Activated CD4-positive, alpha-beta memory T cell treated with anti-CD3 and anti-CD28 coated beads, Interleukin-2, amount 10 ng/mL, durations not matched to agents 7 days and 5 days (primary cell): ENCODE measurements around the gene GLIS2. TPM values are rescaled to one million over a fixed set of nuclear protein-coding genes. Genes with fewer than 3 reads are reported as not detected.

ENCODE experiments used
- CTCF ChIA-PET: fragments of 350-600 bp; sonication (Branson Sonifier 250); formaldehyde crosslinking; loops from one replicate; lab custom pipeline; 2021; ENCODE audit warnings: antibody characterized with exemption, inconsistent platforms; lab: Charles Lee
- POLR2A ChIA-PET: fragments of 350-600 bp; sonication (Branson Sonifier 250); formaldehyde crosslinking; loops from one replicate; lab custom pipeline; 2021; ENCODE audit warnings: antibody characterized with exemption; lab: Charles Lee
- DNase-seq: peaks from one replicate; pipeline ENCODE4 v3.0.0-alpha.2; 2020
- H3K27ac Mint-ChIP-seq: one replicate; pipeline ENCODE4 v1.8.0; 2021; ENCODE audit warnings: mild to moderate bottlenecking, mixed read lengths
- H3K27me3 Mint-ChIP-seq: one replicate; pipeline ENCODE4 v1.8.0; 2021; ENCODE audit warnings: mixed read lengths
- H3K36me3 Mint-ChIP-seq: one replicate; pipeline ENCODE4 v1.8.0; 2021; ENCODE audit warnings: low read depth, mixed read lengths
- H3K4me1 Mint-ChIP-seq: one replicate; pipeline ENCODE4 v1.8.0; 2021; ENCODE audit warnings: mixed read lengths
- H3K4me3 Mint-ChIP-seq: one replicate; pipeline ENCODE4 v1.8.0; 2021; ENCODE audit warnings: mild to moderate bottlenecking, mixed read lengths
- H3K9me3 Mint-ChIP-seq: one replicate; pipeline ENCODE4 v1.8.0; 2021; ENCODE audit warnings: mixed read lengths
- total RNA-seq, 2 experiments: library from RNA; stranded (reverse); gene quantifications; one replicate each; pipeline ENCODE4 v1.2.3, GENCODE V29; 2021

Gene GLIS2
- total RNA-seq, 2 experiments from 2014 or later = 0.40 to 0.45 TPM

GRCh38 chr16:4373909-4374742 lies 58.3 kb downstream of the GLIS2 start:
- no peaks in the 10 kb centered on the region for H3K9me3 Mint-ChIP-seq
- ChIA-PET POLR2A (interaction anchor here (0.7 to 1.7 kb wide), 6 partner anchors 17 to 43 kb away, joined by 3 to 6 read pairs (median 4); partner anchors contain the start of genes CORO7 and PAM16), CTCF (interaction anchor here (0.8 kb wide), 1 partner anchor 120 kb away, joined by 3 read pairs; no protein-coding TSS in a partner anchor)
- H3K36me3 Mint-ChIP-seq = peaks cover 2% of the 10 kb centered on the region
- no peak for DNase-seq
- no peaks in the 10 kb centered on the region for H3K27me3 Mint-ChIP-seq
- H3K4me3 Mint-ChIP-seq = no peak overlapping the region
- peaks cover 8% of the 10 kb centered on the region for H3K4me1 Mint-ChIP-seq
- H3K27ac Mint-ChIP-seq = no peak overlapping the region

GRCh38 chr16:4375717-4376116 lies 59.9 kb downstream of the GLIS2 start:
- POLR2A ChIA-PET = interaction anchor here (1.5 kb wide), 1 partner anchor 16 kb away, joined by 6 read pairs; no protein-coding TSS in a partner anchor
- peaks cover 6% of the 10 kb centered on the region for H3K36me3 Mint-ChIP-seq
- H3K4me3 Mint-ChIP-seq = no peak overlapping the region
- no peak for DNase-seq
- H3K27me3 Mint-ChIP-seq = no peaks in the 10 kb centered on the region
- H3K27ac Mint-ChIP-seq = no peak overlapping the region
- CTCF ChIA-PET = interaction anchor here (1.0 kb wide), 1 partner anchor 27 kb away, joined by 3 read pairs; no protein-coding TSS in a partner anchor
- peaks cover 8% of the 10 kb centered on the region for H3K4me1 Mint-ChIP-seq
- no peaks in the 10 kb centered on the region for H3K9me3 Mint-ChIP-seq

- Mint-ChIP-seq H3K36me3 (peaks cover 6% of the 10 kb centered on the region), H3K4me3 (no peak overlapping the region), H3K27ac (no peak overlapping the region), H3K4me1 (peaks cover 8% of the 10 kb centered on the region), H3K27me3 (no peaks in the 10 kb centered on the region), H3K9me3 (no peaks in the 10 kb centered on the region)
- no peak for DNase-seq
- ChIA-PET CTCF (interaction anchor here (1.0 kb wide), 1 partner anchor 26 kb away, joined by 3 read pairs; no protein-coding TSS in a partner anchor), POLR2A (no interaction called here)
Measured at GRCh38 chr16:4376126-4376892, 60.4 kb downstream of the GLIS2 start.

DNA sequence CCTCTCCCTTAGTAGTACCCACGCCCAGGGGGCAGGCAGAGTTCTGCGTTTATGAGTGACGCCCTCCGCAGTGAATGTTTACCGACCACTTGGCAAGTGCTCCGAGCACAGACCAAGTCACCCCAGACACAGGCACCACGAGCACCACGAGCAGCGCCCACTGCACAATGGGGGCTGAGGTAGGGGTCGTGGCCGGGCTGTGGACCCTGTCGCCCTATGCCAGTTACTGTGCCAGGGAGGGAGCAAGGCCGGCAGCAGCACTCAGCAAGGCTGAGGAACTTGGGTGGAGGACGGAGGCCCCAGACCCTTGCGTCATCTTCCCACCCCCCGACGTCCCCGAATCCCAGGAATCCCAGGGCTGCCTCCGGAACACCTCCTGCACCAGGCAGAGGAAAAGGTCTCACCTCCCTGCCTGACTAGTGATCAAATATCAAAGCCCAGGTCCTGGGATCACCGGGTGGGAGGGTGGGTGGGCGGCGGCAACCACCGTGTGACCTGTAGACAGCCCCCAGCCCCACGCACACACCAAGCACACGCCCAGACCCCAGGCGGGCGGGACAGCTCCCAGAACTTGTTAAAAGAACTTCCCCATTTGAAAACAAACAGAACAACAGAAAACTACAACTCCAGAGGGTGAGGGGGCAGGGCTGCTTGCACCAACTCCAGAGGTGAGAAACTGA lies 61.2 kb downstream of the GLIS2 start:
- Mint-ChIP-seq H3K27me3 (no peaks in the 10 kb centered on the region), H3K27ac (no peak overlapping the region), H3K9me3 (no peaks in the 10 kb centered on the region), H3K4me1 (peaks cover 8% of the 10 kb centered on the region), H3K36me3 (peaks cover 8% of the 10 kb centered on the region), H3K4me3 (no peak overlapping the region)
- CTCF ChIA-PET = interaction anchor here (0.9 kb wide), 1 partner anchor 26 kb away, joined by 4 read pairs; no protein-coding TSS in a partner anchor
- POLR2A ChIA-PET = interaction anchor here (1.7 to 1.9 kb wide), 2 partner anchors 18 to 38 kb away, joined by 4 to 5 read pairs; no protein-coding TSS in a partner anchor
- no peak for DNase-seq

DNA sequence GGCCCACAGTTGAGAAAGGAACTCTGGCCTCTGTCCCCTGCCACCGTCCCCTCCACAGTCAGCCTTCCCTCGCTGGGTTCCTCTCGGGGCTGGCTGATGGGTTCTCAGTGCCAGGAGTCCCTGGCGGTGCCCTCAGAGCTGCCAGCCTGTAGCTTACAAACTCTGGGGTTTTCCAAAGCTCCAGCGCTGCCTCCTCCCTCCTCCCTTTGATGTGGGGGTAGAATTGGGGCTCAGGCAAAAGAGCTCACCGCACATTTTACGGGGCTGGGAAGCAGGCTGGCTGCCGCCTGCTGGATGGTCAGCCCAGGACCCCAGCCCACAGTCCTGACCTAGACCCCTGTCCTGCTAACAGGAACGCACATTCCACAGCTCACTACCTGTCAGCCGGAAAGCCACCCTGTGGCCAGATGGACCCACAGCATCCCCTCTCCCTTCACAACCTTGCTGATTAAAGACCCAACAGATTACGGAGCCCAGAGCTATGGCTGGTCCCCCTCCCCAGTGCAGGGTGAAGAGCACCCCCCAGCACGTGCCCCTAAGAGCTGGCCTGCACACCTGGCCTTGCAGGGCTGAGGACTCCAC lies 61.8 kb downstream of the GLIS2 start:
- CTCF ChIA-PET = interaction anchor here (0.9 kb wide), 1 partner anchor 25 kb away, joined by 4 read pairs; no protein-coding TSS in a partner anchor
- no peak for DNase-seq
- H3K4me3 Mint-ChIP-seq = no peak overlapping the region
- H3K9me3 Mint-ChIP-seq = no peaks in the 10 kb centered on the region
- peaks cover 3% of the 10 kb centered on the region for H3K4me1 Mint-ChIP-seq
- peaks cover 8% of the 10 kb centered on the region for H3K36me3 Mint-ChIP-seq
- no peak overlapping the region for H3K27ac Mint-ChIP-seq
- H3K27me3 Mint-ChIP-seq = no peaks in the 10 kb centered on the region
- POLR2A ChIA-PET = interaction anchor here (1.7 to 1.9 kb wide), 2 partner anchors 17 to 37 kb away, joined by 4 to 5 read pairs; no protein-coding TSS in a partner anchor

GRCh38 chr16:4378161-4378666 lies 62.3 kb downstream of the GLIS2 start:
- no peaks in the 10 kb centered on the region for H3K4me1 Mint-ChIP-seq
- H3K36me3 Mint-ChIP-seq = peaks cover 11% of the 10 kb centered on the region
- no peaks in the 10 kb centered on the region for H3K9me3 Mint-ChIP-seq
- H3K27ac Mint-ChIP-seq = no peak overlapping the region
- H3K27me3 Mint-ChIP-seq = no peaks in the 10 kb centered on the region
- POLR2A ChIA-PET = interaction anchor here (1.6 to 1.9 kb wide), 3 partner anchors 17 to 37 kb away, joined by 3 to 5 read pairs (median 4); no protein-coding TSS in a partner anchor
- no peak overlapping the region for H3K4me3 Mint-ChIP-seq
- DNase-seq = no peak
- CTCF ChIA-PET = interaction anchor here (0.9 kb wide), 1 partner anchor 25 kb away, joined by 4 read pairs; no protein-coding TSS in a partner anchor

DNA sequence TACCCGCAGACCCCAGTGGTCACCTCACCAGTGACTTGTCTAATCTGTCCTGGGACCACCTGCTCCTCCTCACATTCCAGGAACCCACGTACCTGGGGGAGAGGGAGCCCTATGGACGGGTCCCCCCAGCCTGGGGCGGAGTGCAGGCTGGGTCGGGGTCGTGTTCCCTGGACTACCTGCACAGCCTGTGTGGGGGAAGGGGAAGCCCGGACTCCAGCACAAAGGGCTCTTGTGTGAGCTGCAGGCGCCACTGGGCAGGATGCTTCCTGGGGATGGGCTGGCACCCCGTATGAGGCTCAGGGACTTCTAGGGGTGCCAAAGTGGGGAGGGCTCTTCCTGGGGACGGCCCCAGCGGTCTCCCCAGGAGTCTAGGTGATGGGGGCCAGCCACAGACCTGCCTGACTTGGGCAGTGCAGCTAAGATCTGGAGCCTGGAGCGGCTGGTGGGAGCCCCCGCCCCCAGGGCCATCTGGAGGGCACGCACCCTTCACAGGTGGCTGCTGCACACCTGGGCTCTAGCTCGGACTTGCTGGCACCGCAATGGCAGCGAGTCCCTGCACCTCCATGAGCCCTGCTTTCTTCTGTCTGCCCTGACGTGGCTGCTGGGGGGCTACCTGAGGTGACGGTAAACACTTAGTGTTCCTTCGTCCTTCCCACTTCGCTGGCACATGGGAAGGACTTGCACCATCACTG lies 63.3 kb downstream of the GLIS2 start:
- no peaks in the 10 kb centered on the region for H3K9me3 Mint-ChIP-seq
- DNase-seq = no peak
- H3K27ac Mint-ChIP-seq = no peak overlapping the region
- H3K4me1 Mint-ChIP-seq = no peaks in the 10 kb centered on the region
- peaks cover 13% of the 10 kb centered on the region for H3K36me3 Mint-ChIP-seq
- ChIA-PET POLR2A (interaction anchor here (1.6 to 1.7 kb wide), 2 partner anchors 30 to 36 kb away, joined by 3 to 5 read pairs; no protein-coding TSS in a partner anchor), CTCF (no interaction called here)
- H3K27me3 Mint-ChIP-seq = no peaks in the 10 kb centered on the region
- no peak overlapping the region for H3K4me3 Mint-ChIP-seq

DNA sequence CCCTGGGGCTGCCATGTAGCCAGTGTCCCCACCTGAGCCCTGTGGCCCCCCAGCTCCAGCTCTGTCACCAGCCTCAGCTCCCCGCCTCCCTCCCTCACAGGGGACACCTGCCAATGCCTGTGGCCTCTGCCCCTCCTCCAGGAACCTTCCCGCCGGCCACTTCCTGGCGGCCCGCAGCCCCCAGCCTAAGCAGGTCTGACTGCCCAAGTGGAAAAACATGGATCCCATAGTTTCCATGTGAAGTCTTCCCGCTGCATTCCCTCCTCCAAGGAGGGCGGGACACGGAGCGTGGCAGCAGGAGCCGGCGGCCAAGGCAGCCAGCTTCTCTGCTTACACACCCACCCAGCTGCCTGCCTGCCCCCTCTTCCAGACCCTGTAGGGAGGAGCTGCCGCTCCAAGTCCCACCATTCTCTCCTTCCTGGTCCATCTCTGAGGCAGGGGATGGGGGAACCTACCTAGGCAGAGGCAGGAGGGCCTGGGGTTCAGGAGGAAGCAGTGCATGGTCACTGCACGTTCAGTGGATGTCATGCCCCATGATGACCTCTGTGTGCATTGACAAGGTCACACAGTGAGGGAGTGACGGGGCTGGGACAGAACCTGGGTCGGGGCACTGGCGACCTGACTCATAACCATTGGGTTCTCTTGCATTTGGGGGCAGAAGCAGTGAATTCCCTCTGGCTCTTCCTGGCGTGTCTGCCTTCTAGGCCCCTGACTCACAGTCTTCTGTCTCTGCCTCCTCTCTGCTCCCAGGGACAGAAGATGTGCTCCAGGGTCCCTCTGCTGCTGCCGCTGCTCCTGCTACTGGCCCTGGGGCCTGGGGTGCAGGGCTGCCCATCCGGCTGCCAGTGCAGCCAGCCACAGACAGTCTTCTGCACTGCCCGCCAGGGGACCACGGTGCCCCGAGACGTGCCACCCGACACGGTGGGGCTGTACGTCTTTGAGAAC lies 64.5 kb downstream of the GLIS2 start:
- Mint-ChIP-seq H3K27ac (no peak overlapping the region), H3K4me1 (peaks cover 1% of the 10 kb centered on the region), H3K9me3 (no peaks in the 10 kb centered on the region), H3K36me3 (peaks cover 17% of the 10 kb centered on the region), H3K4me3 (no peak overlapping the region), H3K27me3 (no peaks in the 10 kb centered on the region)
- POLR2A ChIA-PET = interaction anchor here (1.8 kb wide), 1 partner anchor 13 kb away, joined by 6 read pairs; no protein-coding TSS in a partner anchor
- CTCF ChIA-PET = no interaction called here
- DNase-seq = no peak

DNA sequence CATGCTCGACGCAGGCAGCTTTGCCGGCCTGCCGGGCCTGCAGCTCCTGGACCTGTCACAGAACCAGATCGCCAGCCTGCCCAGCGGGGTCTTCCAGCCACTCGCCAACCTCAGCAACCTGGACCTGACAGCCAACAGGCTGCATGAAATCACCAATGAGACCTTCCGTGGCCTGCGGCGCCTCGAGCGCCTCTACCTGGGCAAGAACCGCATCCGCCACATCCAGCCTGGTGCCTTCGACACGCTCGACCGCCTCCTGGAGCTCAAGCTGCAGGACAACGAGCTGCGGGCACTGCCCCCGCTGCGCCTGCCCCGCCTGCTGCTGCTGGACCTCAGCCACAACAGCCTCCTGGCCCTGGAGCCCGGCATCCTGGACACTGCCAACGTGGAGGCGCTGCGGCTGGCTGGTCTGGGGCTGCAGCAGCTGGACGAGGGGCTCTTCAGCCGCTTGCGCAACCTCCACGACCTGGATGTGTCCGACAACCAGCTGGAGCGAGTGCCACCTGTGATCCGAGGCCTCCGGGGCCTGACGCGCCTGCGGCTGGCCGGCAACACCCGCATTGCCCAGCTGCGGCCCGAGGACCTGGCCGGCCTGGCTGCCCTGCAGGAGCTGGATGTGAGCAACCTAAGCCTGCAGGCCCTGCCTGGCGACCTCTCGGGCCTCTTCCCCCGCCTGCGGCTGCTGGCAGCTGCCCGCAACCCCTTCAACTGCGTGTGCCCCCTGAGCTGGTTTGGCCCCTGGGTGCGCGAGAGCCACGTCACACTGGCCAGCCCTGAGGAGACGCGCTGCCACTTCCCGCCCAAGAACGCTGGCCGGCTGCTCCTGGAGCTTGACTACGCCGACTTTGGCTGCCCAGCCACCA lies 65.4 kb downstream of the GLIS2 start:
- H3K27ac Mint-ChIP-seq = no peak overlapping the region
- DNase-seq = no peak
- H3K27me3 Mint-ChIP-seq = no peaks in the 10 kb centered on the region
- no peaks in the 10 kb centered on the region for H3K9me3 Mint-ChIP-seq
- ChIA-PET POLR2A (interaction anchor here (0.6 to 1.8 kb wide), 2 partner anchors 10 to 12 kb away, joined by 3 to 6 read pairs; no protein-coding TSS in a partner anchor), CTCF (no interaction called here)
- H3K36me3 Mint-ChIP-seq = peaks cover 20% of the 10 kb centered on the region
- H3K4me3 Mint-ChIP-seq = no peak overlapping the region
- peaks cover 4% of the 10 kb centered on the region for H3K4me1 Mint-ChIP-seq
